ENCODE results near the gene PPP2R1B.

DNA sequence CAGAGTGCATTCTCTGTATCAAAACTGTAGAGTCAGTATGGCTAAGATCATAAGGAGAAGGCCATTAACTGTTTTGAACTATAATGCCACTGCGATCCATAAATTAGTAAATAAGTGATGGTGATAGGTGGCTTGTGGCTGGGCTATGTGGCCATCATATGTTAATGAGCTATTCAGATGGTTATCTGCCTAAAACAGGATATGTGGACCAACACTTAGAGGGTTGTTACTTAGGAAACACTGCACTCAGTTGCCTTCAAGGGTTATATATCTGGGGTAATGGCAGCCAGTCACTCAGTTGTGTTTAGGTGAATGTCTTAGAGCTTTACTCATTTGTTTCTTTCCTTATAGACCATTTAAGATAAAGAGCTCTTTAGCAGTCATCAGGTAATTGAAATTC lies 66.0 kb downstream of the PPP2R1B start:
- no peak for TF ChIP-seq POLR2AphosphoS5 (IDR thresholded peaks at IDR 0.05; ENCODE audit: borderline replicate concordance, low read depth, low read length)
- TF ChIP-seq EZH2 (IDR thresholded peaks at IDR 0.05) = no peak
- no peak for TF ChIP-seq FOXP2 (optimal IDR thresholded peaks at IDR 0.05; ENCODE audit: control extremely low read depth, extremely low read length, insufficient read depth)
